PFSK-1 (cell line): ENCODE results near the gene CA11.

ENCODE experiments used
- FOXP2 ChIP-seq: optimal IDR thresholded peaks from 2 replicates; pipeline ENCODE3; 2011; ENCODE audit warnings: borderline replicate concordance, control low read depth, inconsistent platforms; ENCODE audit not compliant: insufficient read depth; ENCODE audit errors: extremely low read length, extremely low read depth
- POLR2AphosphoS5 ChIP-seq: IDR thresholded peaks from 2 replicates; pipeline ENCODE4 v1.6.1; 2012; ENCODE audit warnings: low read depth, mild to moderate bottlenecking, control low read depth, low read length, moderate library complexity
- REST ChIP-seq, 2 experiments: IDR thresholded peaks; 2 replicates each; pipeline versions ENCODE4 v1.6.1 to v1.8.0; 2011 to 2012; ENCODE audit warnings: low read depth in 2 of 2, low read length in 2 of 2, control low read depth in 1 of 2, inconsistent platforms in 1 of 2, mild to moderate bottlenecking in 1 of 2, moderate library complexity in 1 of 2; ENCODE audit not compliant: insufficient read depth in 1 of 2
- SIN3A ChIP-seq: IDR thresholded peaks from 2 replicates; pipeline ENCODE4 v1.6.1; 2012; ENCODE audit warnings: mild to moderate bottlenecking, low read length, moderate library complexity, borderline replicate concordance; ENCODE audit not compliant: insufficient read depth
- TAF1 ChIP-seq: IDR thresholded peaks from 2 replicates; pipeline ENCODE4 v1.6.1; 2012; ENCODE audit warnings: low read length, control low read depth, borderline replicate concordance; ENCODE audit not compliant: insufficient read depth

Gene CA11

GRCh38 chr19:48641850-48642249, 4.1 kb downstream of the CA11 start:
- TF ChIP-seq FOXP2 (no peak), POLR2AphosphoS5 (no peak), REST (IDR thresholded peaks at IDR 0.05; ENCODE audit: insufficient read depth in 1 of 2, low read depth in 2 of 2, low read length in 2 of 2) (no peak)

- no peak for TF ChIP-seq REST (IDR thresholded peaks at IDR 0.05; ENCODE audit: insufficient read depth in 1 of 2, low read depth in 2 of 2, low read length in 2 of 2)
- no peak for TF ChIP-seq FOXP2
- no peak for TF ChIP-seq SIN3A
- TF ChIP-seq POLR2AphosphoS5 = no peak
- TF ChIP-seq TAF1 = no peak
Observed at GRCh38 chr19:48639483-48640375, 6.3 kb downstream of the CA11 start.

- TF ChIP-seq TAF1 (peak; percentile 80; the same call in 1 of the 2 replicates), SIN3A (peak; percentile 31; the same call in 1 of the 2 replicates), FOXP2 (peak; percentile 7), POLR2AphosphoS5 (peak; percentile 98), REST (IDR thresholded peaks at IDR 0.05; ENCODE audit: insufficient read depth in 1 of 2, low read depth in 2 of 2, low read length in 2 of 2) (0 out of 4 replicates have a peak, but pooled peaks of 1 of the 2 experiments have one; percentile 21)
Observed at GRCh38 chr19:48638831-48639381, 7.1 kb downstream of the CA11 start.

- TF ChIP-seq POLR2AphosphoS5 (no peak; the same call in 1 of the 2 replicates), FOXP2 (peak; percentile 61)
Observed at GRCh38 chr19:48637948-48638830, 7.8 kb downstream of the CA11 start.

GRCh38 chr19:48637449-48637947, 8.5 kb downstream of the CA11 start:
- TF ChIP-seq SIN3A = peak; percentile 78; the same call in 1 of the 2 replicates
- TF ChIP-seq FOXP2 = peak; percentile 17
- no peak for TF ChIP-seq REST (IDR thresholded peaks at IDR 0.05; ENCODE audit: insufficient read depth in 1 of 2, low read depth in 2 of 2, low read length in 2 of 2)
